Neural progenitor cell (in vitro differentiated cells): ENCODE results near the gene NR1H2.

Experiments
- EZH2phosphoT487 ChIP-seq: fragments of 200-600 bp; sonication (generic); IDR thresholded peaks from 2 replicates; pipeline ENCODE4 v1.6.1; 2017; ENCODE audit warnings: antibody characterized with exemption
- TF ChIP-seq, protein P1 (sequence below): fragments of 200-600 bp; sonication (generic); IDR thresholded peaks from 2 replicates; pipeline ENCODE4 v1.5.1; 2017; ENCODE audit warnings: antibody characterized with exemption, mild to moderate bottlenecking

DNA sequence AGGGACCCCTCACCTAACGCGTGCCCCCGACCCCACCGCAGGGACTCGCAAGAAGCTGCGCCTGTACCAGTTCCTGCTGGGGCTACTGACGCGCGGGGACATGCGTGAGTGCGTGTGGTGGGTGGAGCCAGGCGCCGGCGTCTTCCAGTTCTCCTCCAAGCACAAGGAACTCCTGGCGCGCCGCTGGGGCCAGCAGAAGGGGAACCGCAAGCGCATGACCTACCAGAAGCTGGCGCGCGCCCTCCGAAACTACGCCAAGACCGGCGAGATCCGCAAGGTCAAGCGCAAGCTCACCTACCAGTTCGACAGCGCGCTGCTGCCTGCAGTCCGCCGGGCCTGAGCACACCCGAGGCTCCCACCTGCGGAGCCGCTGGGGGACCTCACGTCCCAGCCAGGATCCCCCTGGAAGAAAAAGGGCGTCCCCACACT, 51.8 kb downstream of the NR1H2 start:
- TF ChIP-seq, protein P1, sequence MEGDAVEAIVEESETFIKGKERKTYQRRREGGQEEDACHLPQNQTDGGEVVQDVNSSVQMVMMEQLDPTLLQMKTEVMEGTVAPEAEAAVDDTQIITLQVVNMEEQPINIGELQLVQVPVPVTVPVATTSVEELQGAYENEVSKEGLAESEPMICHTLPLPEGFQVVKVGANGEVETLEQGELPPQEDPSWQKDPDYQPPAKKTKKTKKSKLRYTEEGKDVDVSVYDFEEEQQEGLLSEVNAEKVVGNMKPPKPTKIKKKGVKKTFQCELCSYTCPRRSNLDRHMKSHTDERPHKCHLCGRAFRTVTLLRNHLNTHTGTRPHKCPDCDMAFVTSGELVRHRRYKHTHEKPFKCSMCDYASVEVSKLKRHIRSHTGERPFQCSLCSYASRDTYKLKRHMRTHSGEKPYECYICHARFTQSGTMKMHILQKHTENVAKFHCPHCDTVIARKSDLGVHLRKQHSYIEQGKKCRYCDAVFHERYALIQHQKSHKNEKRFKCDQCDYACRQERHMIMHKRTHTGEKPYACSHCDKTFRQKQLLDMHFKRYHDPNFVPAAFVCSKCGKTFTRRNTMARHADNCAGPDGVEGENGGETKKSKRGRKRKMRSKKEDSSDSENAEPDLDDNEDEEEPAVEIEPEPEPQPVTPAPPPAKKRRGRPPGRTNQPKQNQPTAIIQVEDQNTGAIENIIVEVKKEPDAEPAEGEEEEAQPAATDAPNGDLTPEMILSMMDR = no peak
- TF ChIP-seq EZH2phosphoT487 = no peak
